ENCODE measurements around the gene CYP4F11. TPM values are rescaled to one million over a fixed set of nuclear protein-coding genes. Genes with fewer than 3 reads are reported as not detected.

The CYP4F11 gene
- polyA plus RNA-seq, 1 donor from 2014 or later, result not detected

Small RNAs within 50 kb of the gene (small RNA-seq; reads per million reads assigned to genes)
- gene CYP4F36P, result 0 reads per million in 3 experiments

Other genes with a start within 250 kb of the CYP4F11 start
- not detected in 2 replicates for gene OR10H2, start 206.5 kb downstream of the CYP4F11 start, polyA plus RNA-seq
- not detected in 2 replicates for gene OR10H3, start 196.5 kb downstream of the CYP4F11 start, polyA plus RNA-seq
- not detected in 2 replicates for gene OR10H5, start 146.9 kb downstream of the CYP4F11 start, polyA plus RNA-seq
- not detected in 2 replicates for gene OR10H1, start 118.9 kb downstream of the CYP4F11 start, polyA plus RNA-seq
- gene CYP4F2, start 36.5 kb downstream of the CYP4F11 start, polyA plus RNA-seq, result 0.36 TPM in 1 of 2 replicates, not detected in the other
- gene OR10H4, start 14.5 kb upstream of the CYP4F11 start, polyA plus RNA-seq, result not detected in 2 replicates
- 119 and 129 TPM in 2 replicates for gene TPM4, start 142.0 kb upstream of the CYP4F11 start, polyA plus RNA-seq
- 27.5 and 29.8 TPM in 2 replicates for gene RAB8A, start 177.4 kb upstream of the CYP4F11 start, polyA plus RNA-seq
- gene HSH2D, start 209.2 kb upstream of the CYP4F11 start, polyA plus RNA-seq, result not detected in 2 replicates
- gene CIB3, start 239.0 kb upstream of the CYP4F11 start, polyA plus RNA-seq, result not detected in 2 replicates

Data from neural cell (in vitro differentiated cells).